AG10803 (cell line): ENCODE results near the gene MPO.

Source experiments
- DNase-seq: peaks from one replicate; pipeline ENCODE4 v3.0.0; 2010; ENCODE audit warnings: low read depth
- H3K4me3 ChIP-seq: 2 replicates; pipeline ENCODE4 v1.5.1; 2011; ENCODE audit warnings: mild to moderate bottlenecking, low read length, control low read depth
- TF ChIP-seq, protein P1 (sequence below): conservative IDR thresholded peaks from 2 replicates; pipeline ENCODE4 v1.5.1; 2011; ENCODE audit warnings: mild to moderate bottlenecking, low read length, control low read depth, inconsistent platforms

Gene MPO

DNA sequence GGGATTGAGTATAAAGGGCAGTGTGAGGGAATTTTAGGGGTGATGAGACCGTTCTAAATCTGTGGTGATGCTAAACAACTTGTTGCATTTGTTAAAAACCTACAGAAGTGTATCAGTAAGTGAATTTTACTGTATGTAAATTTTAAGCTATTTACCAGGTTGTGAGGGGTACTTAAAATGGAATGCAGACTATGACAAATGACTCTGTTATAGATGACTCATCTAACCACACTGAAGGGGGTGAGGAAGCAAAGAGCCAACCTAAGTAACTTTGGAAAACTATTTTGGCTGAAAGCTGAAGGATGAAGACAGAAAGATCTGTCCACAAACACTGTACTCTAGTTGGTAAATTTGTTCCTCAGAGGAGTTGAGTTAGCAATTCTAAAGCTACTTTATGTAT is 56.4 kb downstream of the MPO start:
- TF ChIP-seq, protein P1, sequence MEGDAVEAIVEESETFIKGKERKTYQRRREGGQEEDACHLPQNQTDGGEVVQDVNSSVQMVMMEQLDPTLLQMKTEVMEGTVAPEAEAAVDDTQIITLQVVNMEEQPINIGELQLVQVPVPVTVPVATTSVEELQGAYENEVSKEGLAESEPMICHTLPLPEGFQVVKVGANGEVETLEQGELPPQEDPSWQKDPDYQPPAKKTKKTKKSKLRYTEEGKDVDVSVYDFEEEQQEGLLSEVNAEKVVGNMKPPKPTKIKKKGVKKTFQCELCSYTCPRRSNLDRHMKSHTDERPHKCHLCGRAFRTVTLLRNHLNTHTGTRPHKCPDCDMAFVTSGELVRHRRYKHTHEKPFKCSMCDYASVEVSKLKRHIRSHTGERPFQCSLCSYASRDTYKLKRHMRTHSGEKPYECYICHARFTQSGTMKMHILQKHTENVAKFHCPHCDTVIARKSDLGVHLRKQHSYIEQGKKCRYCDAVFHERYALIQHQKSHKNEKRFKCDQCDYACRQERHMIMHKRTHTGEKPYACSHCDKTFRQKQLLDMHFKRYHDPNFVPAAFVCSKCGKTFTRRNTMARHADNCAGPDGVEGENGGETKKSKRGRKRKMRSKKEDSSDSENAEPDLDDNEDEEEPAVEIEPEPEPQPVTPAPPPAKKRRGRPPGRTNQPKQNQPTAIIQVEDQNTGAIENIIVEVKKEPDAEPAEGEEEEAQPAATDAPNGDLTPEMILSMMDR = no peak
- no peak overlapping the region for H3K4me3 ChIP-seq
- peak; percentile 73 for DNase-seq
